Activated T-helper 2 cell treated with anti-CD3 and anti-CD28 coated beads, Interferon-gamma antibody, Interleukin-2, Interleukin-4, amounts not matched to agents 10 μg/mL and 5 μg/mL and 100 μg/mL, durations not matched to agents 14 hours and 24 hours and 36 hours (primary cell): Measurements from ENCODE around the gene IGSF3. TPM values are rescaled to one million over a fixed set of nuclear protein-coding genes. Genes with fewer than 3 reads are reported as not detected.
"Not testable (repeated sequence)": the region's sequence is repeated elsewhere in the genome, so short reads cannot be mapped to it uniquely, and the experiment has no call there.

Source experiments
- DNase-seq: peaks from one replicate; pipeline ENCODE4 v3.0.0; 2021; ENCODE audit warnings: low spot score
- H3K27ac Mint-ChIP-seq: one replicate; pipeline ENCODE4 v1.8.0; 2021; ENCODE audit warnings: mixed read lengths
- H3K27me3 Mint-ChIP-seq: one replicate; pipeline ENCODE4 v1.8.0; 2021; ENCODE audit warnings: low read depth, mixed read lengths
- H3K36me3 Mint-ChIP-seq: one replicate; pipeline ENCODE4 v1.8.0; 2021; ENCODE audit warnings: low read depth, mixed read lengths
- H3K4me1 Mint-ChIP-seq: one replicate; pipeline ENCODE4 v1.8.0; 2021; ENCODE audit warnings: low read depth, mixed read lengths
- H3K4me3 Mint-ChIP-seq: one replicate; pipeline ENCODE4 v1.8.0; 2021; ENCODE audit warnings: low read depth, mild to moderate bottlenecking, moderate library complexity, mixed read lengths
- H3K9me3 Mint-ChIP-seq: one replicate; pipeline ENCODE4 v1.8.0; 2021; ENCODE audit warnings: mixed read lengths
- intact Hi-C: fragments of 100-400 bp; cut with micrococcal nuclease; formaldehyde crosslinking; loops from one replicate; pipeline ENCODE4 v1.15.1; 2023
- total RNA-seq: library from RNA; stranded (reverse); gene quantifications from 2 replicates; pipeline ENCODE4 v1.2.3, GENCODE V29; 2022

Gene IGSF3
- total RNA-seq, 1 donor from 2014 or later = 4.6 TPM

GRCh38 chr1:116647186-116647585, 20.3 kb downstream of the IGSF3 start:
- H3K9me3 Mint-ChIP-seq, H3K27ac Mint-ChIP-seq, H3K36me3 Mint-ChIP-seq, intact Hi-C loops, DNase-seq, H3K4me3 Mint-ChIP-seq, H3K4me1 Mint-ChIP-seq: not testable (repeated sequence)
- peaks cover 13% of the 10 kb centered on the region for H3K27me3 Mint-ChIP-seq

- DNase-seq, H3K27ac Mint-ChIP-seq, H3K36me3 Mint-ChIP-seq, H3K9me3 Mint-ChIP-seq, H3K4me1 Mint-ChIP-seq, intact Hi-C loops, H3K4me3 Mint-ChIP-seq: not testable (repeated sequence)
- peaks cover 13% of the 10 kb centered on the region for H3K27me3 Mint-ChIP-seq
Observed at GRCh38 chr1:116646673-116647170, 20.8 kb downstream of the IGSF3 start.

DNA sequence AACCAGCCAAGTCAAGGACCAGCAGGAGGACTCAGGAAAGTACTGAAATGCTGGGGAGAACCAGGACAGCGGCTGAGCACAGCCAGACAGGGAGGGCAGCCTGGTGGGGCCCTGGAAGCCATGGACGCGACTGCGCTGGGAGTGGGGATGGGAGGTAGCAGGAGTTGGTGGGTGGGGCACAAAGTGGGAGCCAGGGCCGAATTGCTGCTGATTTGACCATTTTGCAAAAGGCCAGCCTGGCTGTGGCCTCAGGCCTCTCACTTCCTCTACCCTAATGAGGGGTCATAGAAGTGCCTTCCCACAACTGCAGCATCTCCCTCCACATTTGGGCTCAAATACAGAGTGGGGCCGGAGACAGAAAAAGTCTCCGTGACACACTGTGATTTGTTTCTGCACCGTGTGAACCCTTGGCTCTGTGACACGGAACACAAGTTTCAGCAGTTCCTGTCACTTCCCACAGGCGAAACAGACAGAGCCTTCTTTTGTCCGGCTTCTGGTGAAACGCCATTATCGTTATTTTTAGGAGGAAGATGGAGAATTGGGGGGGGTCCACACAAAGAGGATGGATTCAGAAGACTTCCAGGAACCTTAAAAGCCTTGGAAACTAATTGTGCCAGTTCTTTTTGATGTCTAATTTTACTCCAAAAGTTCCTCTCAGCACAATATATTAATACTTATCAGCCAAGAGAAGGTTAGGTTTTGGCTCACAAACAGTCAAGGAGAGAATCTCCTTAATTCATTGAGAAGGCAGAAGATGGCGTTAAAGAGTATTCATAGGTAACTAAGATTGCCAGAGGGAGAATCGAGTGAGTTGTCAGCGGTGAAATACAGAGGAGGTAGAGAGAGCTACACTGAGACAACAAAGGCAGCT, 21.5 kb downstream of the IGSF3 start:
- DNase-seq, H3K4me3 Mint-ChIP-seq, H3K4me1 Mint-ChIP-seq, H3K27ac Mint-ChIP-seq, H3K36me3 Mint-ChIP-seq, H3K9me3 Mint-ChIP-seq, intact Hi-C loops: not testable (repeated sequence)
- peaks cover 13% of the 10 kb centered on the region for H3K27me3 Mint-ChIP-seq

- peaks cover 16% of the 10 kb centered on the region for H3K27me3 Mint-ChIP-seq
- DNase-seq, H3K4me1 Mint-ChIP-seq, H3K4me3 Mint-ChIP-seq, intact Hi-C loops, H3K9me3 Mint-ChIP-seq, H3K36me3 Mint-ChIP-seq, H3K27ac Mint-ChIP-seq: not testable (repeated sequence)
Observed at GRCh38 chr1:116644993-116645392, 22.5 kb downstream of the IGSF3 start.

GRCh38 chr1:116644096-116644495, 23.4 kb downstream of the IGSF3 start:
- DNase-seq, H3K27me3 Mint-ChIP-seq, H3K4me3 Mint-ChIP-seq, H3K4me1 Mint-ChIP-seq, intact Hi-C loops, H3K36me3 Mint-ChIP-seq, H3K27ac Mint-ChIP-seq, H3K9me3 Mint-ChIP-seq: not testable (repeated sequence)

DNA sequence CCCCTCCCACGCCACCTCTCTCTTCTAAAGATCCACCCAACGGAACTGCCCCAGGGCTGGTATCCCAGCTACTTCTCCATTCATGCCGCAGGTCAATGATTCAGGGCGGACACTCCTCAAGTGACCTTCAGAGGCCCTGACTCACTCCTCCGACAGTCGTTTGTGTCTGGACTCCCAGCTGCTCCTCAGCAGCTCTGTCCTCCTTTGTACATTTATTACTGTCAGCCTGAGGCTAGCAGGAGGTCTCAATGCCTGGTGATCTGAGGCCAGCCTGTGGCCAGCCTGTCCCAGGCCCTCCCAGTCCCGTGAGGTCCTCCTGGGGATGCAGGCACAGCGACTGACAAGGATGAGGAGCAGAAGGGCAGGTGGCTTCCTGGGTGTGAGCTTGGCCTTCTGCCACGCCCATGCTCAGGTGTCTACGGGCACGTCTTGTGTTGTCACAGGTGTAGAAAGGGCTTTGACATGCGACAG, 24.2 kb downstream of the IGSF3 start:
- H3K27ac Mint-ChIP-seq, H3K36me3 Mint-ChIP-seq, DNase-seq, H3K27me3 Mint-ChIP-seq, H3K4me3 Mint-ChIP-seq, H3K4me1 Mint-ChIP-seq, H3K9me3 Mint-ChIP-seq, intact Hi-C loops: not testable (repeated sequence)

DNA sequence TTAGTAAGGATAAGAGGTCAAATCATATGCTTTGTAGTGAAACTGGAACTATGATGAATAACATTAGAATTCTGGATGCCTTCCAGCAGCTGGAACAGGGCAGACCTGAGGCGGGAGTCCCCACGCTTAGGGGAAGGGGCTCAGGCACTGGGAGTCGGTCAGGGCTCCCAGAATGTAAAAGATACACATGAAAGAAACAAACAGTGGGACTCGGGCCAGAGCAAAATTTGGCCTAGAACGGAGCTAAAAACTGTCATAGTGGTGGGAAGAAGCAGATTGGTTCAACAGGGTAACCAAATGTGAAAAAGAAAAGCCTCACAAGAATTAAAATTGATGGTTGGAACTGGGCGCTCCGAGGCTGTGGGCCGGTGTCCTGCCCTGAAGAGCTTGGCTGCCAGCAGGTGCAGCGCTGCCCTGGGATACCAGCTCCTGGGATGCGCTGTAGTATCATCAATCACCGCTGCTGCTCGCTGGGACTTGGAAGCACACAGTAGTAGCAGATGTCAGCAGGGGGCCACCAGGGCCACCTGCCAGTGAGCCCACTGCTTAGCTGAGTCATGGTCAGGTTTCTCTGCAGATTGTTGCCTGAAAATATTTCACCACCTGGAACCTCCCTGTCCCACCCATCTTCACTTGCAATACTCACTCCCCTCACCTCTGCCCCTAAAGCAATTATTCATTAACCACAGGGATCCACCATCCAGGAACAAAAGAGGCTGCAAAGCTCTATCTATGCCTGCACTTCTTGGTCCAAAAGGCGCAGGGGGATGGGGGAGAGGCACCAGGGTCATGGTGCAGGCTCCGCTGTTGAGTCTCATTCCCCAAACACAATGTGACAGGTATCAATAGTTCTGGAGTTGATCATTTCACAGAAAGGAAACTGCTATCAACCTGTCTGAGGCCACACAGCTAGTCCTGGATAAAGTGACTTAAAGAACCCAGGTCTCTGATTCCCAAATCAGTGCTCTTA, 24.9 kb downstream of the IGSF3 start:
- H3K27me3 Mint-ChIP-seq, H3K36me3 Mint-ChIP-seq: not testable (repeated sequence)

GRCh38 chr1:116637583-116637982, 29.9 kb downstream of the IGSF3 start:
- H3K27me3 Mint-ChIP-seq, H3K4me3 Mint-ChIP-seq, H3K9me3 Mint-ChIP-seq, H3K36me3 Mint-ChIP-seq, intact Hi-C loops, DNase-seq: not testable (repeated sequence)
- Mint-ChIP-seq H3K27ac (peak overlapping the region; percentile 38), H3K4me1 (peaks cover 20% of the 10 kb centered on the region)

More for the DNA sequence above, 24.9 kb downstream of the IGSF3 start:
- intact Hi-C loops, DNase-seq, H3K4me3 Mint-ChIP-seq, H3K27ac Mint-ChIP-seq, H3K9me3 Mint-ChIP-seq: not testable (repeated sequence)
- H3K4me1 Mint-ChIP-seq = peaks cover 15% of the 10 kb centered on the region

GRCh38 chr1:116636584-116636983, 30.9 kb downstream of the IGSF3 start:
- H3K36me3 Mint-ChIP-seq, H3K4me3 Mint-ChIP-seq, DNase-seq, intact Hi-C loops, H3K27me3 Mint-ChIP-seq, H3K9me3 Mint-ChIP-seq: not testable (repeated sequence)
- peak overlapping the region; percentile 51 for H3K27ac Mint-ChIP-seq
- H3K4me1 Mint-ChIP-seq = peaks cover 30% of the 10 kb centered on the region

DNA sequence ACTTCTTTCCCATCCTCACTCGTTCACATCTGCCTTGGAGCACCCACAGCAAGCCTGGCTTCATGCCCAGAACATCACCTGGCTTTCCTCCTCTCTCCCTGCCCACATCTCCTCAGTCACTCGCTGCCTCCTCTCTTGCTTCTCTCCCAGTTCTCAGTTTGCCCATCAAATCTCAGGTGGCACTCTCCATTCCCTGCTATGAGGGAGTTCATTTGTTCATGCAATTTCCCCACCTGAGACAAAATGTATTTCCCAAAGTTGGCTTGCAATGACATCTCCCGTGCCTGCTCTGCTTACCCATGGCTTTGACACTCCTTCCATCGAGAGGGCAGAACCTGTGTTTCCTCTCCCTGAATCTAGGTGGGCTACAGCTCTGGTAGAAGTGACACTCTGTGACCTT, 33.1 kb downstream of the IGSF3 start:
- DNase-seq, intact Hi-C loops, H3K36me3 Mint-ChIP-seq, H3K9me3 Mint-ChIP-seq, H3K27ac Mint-ChIP-seq, H3K4me3 Mint-ChIP-seq, H3K27me3 Mint-ChIP-seq: not testable (repeated sequence)
- peaks cover 32% of the 10 kb centered on the region for H3K4me1 Mint-ChIP-seq

GRCh38 chr1:116631996-116632925, 35.3 kb downstream of the IGSF3 start:
- H3K36me3 Mint-ChIP-seq, H3K27me3 Mint-ChIP-seq, H3K4me3 Mint-ChIP-seq: not testable (repeated sequence)

DNA sequence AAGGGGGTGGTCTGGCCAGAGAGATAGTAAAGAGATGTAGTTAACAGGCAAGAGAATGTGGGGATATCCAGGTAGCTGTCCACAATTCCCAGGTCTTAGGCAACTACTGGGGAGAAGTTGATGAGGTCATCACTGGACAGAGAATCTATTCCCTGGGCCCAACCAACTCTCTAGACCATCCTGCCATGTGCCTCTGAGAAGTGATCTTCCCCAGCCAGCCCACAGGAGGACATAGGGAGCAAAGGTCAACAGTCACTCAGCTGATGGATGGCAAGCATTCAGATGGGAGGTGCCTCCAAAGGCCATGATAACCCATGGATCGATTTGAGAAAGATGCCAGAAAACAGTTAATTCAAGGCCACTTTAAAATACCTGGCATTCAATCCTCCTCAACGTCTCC, 36.0 kb downstream of the IGSF3 start:
- H3K4me1 Mint-ChIP-seq = peaks cover 29% of the 10 kb centered on the region
- H3K27me3 Mint-ChIP-seq, H3K9me3 Mint-ChIP-seq, H3K4me3 Mint-ChIP-seq, H3K27ac Mint-ChIP-seq, H3K36me3 Mint-ChIP-seq, intact Hi-C loops, DNase-seq: not testable (repeated sequence)

More at GRCh38 chr1:116631996-116632925, 35.3 kb downstream of the IGSF3 start:
- peaks cover 32% of the 10 kb centered on the region for H3K4me1 Mint-ChIP-seq
- H3K9me3 Mint-ChIP-seq, DNase-seq, intact Hi-C loops: not testable (repeated sequence)
- H3K27ac Mint-ChIP-seq = peak overlapping the region; percentile 23
